Common myeloid progenitor, CD34-positive (primary cell): ENCODE measurements around the gene KLF9.

Source experiments
- CTCF ChIA-PET: fragments of 350-600 bp; sonication (Branson Sonifier 250); formaldehyde crosslinking; loops from one replicate; lab custom pipeline; 2021; ENCODE audit warnings: antibody characterized with exemption; lab: Charles Lee
- POLR2A ChIA-PET: fragments of 350-600 bp; sonication (Branson Sonifier 250); formaldehyde crosslinking; loops from one replicate; lab custom pipeline; 2021; ENCODE audit warnings: antibody characterized with exemption; lab: Charles Lee
- DNase-seq, 3 donors: peaks; one replicate each; pipeline versions ENCODE4 v3.0.0 to v3.0.0-alpha.2; 2013
- H3K27ac ChIP-seq, 2 experiments: 1 replicate in 1 of 2; 2 replicates in 1 of 2; pipeline ENCODE4 v1.7.0; 2013; ENCODE audit warnings: inconsistent platforms in 2 of 2, low read length in 2 of 2, mild to moderate bottlenecking in 2 of 2, low read depth in 1 of 2, moderate library complexity in 1 of 2; ENCODE audit not compliant: severe bottlenecking in 2 of 2, insufficient read depth in 1 of 2, poor library complexity in 1 of 2
- H3K27me3 ChIP-seq, 5 experiments: replicated peaks in 2 of 5; 1 replicate in 3 of 5; 2 replicates in 2 of 5; pipeline versions ENCODE4 v1.6.1 to v1.7.0; 2013; ENCODE audit warnings: low read length in 4 of 5, mild to moderate bottlenecking in 2 of 5, moderate library complexity in 2 of 5, inconsistent platforms in 1 of 5; ENCODE audit not compliant: insufficient read depth in 5 of 5, control insufficient read depth in 4 of 5
- H3K36me3 ChIP-seq, 4 experiments: 1 replicate in 2 of 4; 2 replicates in 2 of 4; pipeline versions ENCODE4 v1.6.1 to v1.7.0; 2013; ENCODE audit warnings: low read length in 3 of 4, control low read depth in 1 of 4, mild to moderate bottlenecking in 1 of 4; ENCODE audit not compliant: control insufficient read depth in 4 of 4, insufficient read depth in 4 of 4
- H3K4me1 ChIP-seq, 4 experiments: 1 replicate in 3 of 4; 2 replicates in 1 of 4; pipeline versions ENCODE4 v1.6.1 to v1.7.1; 2013; ENCODE audit warnings: low read length in 3 of 4, mild to moderate bottlenecking in 3 of 4, control low read depth in 1 of 4, inconsistent platforms in 1 of 4, moderate library complexity in 1 of 4; ENCODE audit not compliant: control insufficient read depth in 4 of 4, insufficient read depth in 4 of 4; ENCODE audit errors: control extremely low read depth in 1 of 4
- H3K4me3 ChIP-seq, 7 experiments: 1 replicate in 4 of 7; 2 replicates in 3 of 7; pipeline versions ENCODE4 v1.5.1 to v1.7.0; 2013; ENCODE audit warnings: mild to moderate bottlenecking in 7 of 7, low read length in 6 of 7, moderate library complexity in 6 of 7, inconsistent platforms in 2 of 7, low read depth in 2 of 7, control low read depth in 1 of 7; ENCODE audit not compliant: insufficient read depth in 4 of 7, control insufficient read depth in 1 of 7; ENCODE audit errors: extremely low read depth in 1 of 7
- H3K9me3 ChIP-seq, 5 experiments: 1 replicate in 4 of 5; 2 replicates in 1 of 5; pipeline versions ENCODE4 v1.6.1 to v1.7.1; 2013; ENCODE audit warnings: low read length in 4 of 5, mild to moderate bottlenecking in 2 of 5, inconsistent platforms in 1 of 5, low read depth in 1 of 5, moderate library complexity in 1 of 5; ENCODE audit not compliant: control insufficient read depth in 4 of 5, insufficient read depth in 2 of 5; ENCODE audit errors: control extremely low read depth in 1 of 5
- WGBS: methylation state at CpG from one replicate; pipeline ENCODE4 v1.1.5; 2013; ENCODE audit not compliant: insufficient coverage; 5-methylcytosine and 5-hydroxymethylcytosine counted together

Gene KLF9

DNA sequence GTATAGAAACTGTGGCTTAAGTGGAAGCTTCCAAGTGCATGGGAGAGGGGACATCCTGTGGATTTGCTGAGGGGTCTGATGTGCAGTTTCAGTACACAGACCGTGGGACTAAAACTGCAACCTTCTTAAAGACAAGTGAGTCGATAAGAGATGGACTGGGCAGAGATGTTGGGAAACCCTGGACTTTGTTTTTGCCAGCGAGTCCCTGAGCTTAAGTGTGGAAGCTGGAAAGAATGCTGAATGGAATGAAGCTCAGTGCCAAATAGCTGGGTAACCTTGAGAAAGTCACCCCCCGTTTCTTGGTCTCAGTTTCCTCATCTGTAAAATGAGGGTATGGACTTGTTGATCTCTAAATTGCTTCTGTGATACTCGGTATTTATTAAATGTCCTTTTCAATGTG is 37.3 kb upstream of the KLF9 start:
- 98% methylated on average over 5 of the region's 5 CpGs for WGBS
- CTCF ChIA-PET = no interaction called here
- no peaks in the 10 kb centered on the region for H3K36me3 ChIP-seq
- no peak overlapping the region for H3K27ac ChIP-seq
- H3K4me3 ChIP-seq = no peak overlapping the region
- H3K9me3 ChIP-seq = peaks cover 0 to 1% (median 0%) of the 10 kb centered on the region in 5 experiments
- no peaks in the 10 kb centered on the region for H3K4me1 ChIP-seq
- no peaks in the 10 kb centered on the region for H3K27me3 ChIP-seq
- no peak for DNase-seq
- POLR2A ChIA-PET = no interaction called here

DNA sequence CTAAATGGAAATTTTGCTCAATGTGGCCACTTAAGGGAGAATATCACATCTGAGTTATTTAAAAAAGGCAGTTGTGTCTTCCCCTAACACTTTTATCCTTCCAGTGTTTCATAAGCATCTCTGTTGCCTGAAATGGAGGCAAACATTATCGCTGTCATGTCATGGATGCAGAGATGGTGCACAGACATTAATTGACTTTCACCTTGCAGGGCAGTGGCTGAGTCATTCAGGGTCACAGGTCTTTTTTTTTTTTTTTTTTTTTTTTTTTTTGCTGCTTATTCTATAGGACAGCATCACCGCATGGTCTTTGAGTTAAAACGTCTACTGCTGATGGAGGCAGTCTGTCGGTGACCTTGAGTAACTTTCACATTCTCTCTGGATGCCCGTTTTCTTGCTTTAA is 36.3 kb upstream of the KLF9 start:
- Histone ChIP-seq H3K4me3 (no peak overlapping the region), H3K27me3 (no peaks in the 10 kb centered on the region), H3K9me3 (peaks cover 0 to 1% (median 0%) of the 10 kb centered on the region in 5 experiments), H3K36me3 (no peaks in the 10 kb centered on the region), H3K4me1 (peaks cover 0 to 5% (median 0%) of the 10 kb centered on the region in 4 experiments), H3K27ac (no peak overlapping the region)
- CTCF ChIA-PET = no interaction called here
- POLR2A ChIA-PET = no interaction called here
- 100% methylated on average over 1 of the region's 5 CpGs for WGBS
- DNase-seq = no peak

- CTCF ChIA-PET = interaction anchor here (0.6 kb wide), 1 partner anchor 55 kb away, joined by 3 read pairs; no protein-coding TSS in a partner anchor
- 100% methylated on average over 2 of the region's 2 CpGs for WGBS
- POLR2A ChIA-PET = no interaction called here
These were observed 35.0 kb upstream of the KLF9 start for GRCh38 chr9:70449461-70449860.

DNA sequence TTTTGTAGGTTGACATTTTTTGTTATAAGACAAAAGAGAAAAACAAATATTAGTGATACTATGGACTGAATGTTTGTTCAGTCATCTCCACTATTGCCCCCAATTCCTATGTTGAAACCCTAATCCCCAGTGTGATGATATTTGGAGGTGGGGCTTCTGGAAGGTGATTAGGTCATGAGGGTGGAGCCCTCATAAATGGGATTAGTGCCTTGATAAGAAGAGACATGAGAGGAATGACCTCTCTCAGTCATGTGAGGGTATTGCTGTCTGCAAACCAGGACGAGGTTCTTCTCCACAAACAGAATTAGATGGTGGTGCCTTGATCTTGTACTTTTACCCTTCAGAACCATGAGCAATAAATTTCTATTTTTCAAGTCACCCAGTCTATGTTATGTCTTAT is 34.5 kb upstream of the KLF9 start:
- Histone ChIP-seq H3K4me3 (no peak overlapping the region), H3K4me1 (peaks cover 0 to 5% (median 0%) of the 10 kb centered on the region in 4 experiments), H3K9me3 (peaks cover 0 to 1% (median 0%) of the 10 kb centered on the region in 5 experiments), H3K36me3 (no peaks in the 10 kb centered on the region), H3K27ac (no peak overlapping the region), H3K27me3 (no peaks in the 10 kb centered on the region)
- DNase-seq = no peak
- ChIA-PET POLR2A (no interaction called here), CTCF (no interaction called here)
- 100% methylated on average over 1 of the region's 1 CpG for WGBS

More at GRCh38 chr9:70449461-70449860, 35.0 kb upstream of the KLF9 start:
- H3K4me1 ChIP-seq = peaks cover 0 to 5% (median 0%) of the 10 kb centered on the region in 4 experiments
- no peaks in the 10 kb centered on the region for H3K27me3 ChIP-seq
- H3K9me3 ChIP-seq = peaks cover 0 to 1% (median 0%) of the 10 kb centered on the region in 5 experiments
- H3K36me3 ChIP-seq = no peaks in the 10 kb centered on the region
- no peak overlapping the region for H3K4me3 ChIP-seq
- H3K27ac ChIP-seq = no peak overlapping the region
- DNase-seq = no peak

- Histone ChIP-seq H3K4me1 (peaks cover 0 to 5% (median 0%) of the 10 kb centered on the region in 4 experiments), H3K4me3 (no peak overlapping the region), H3K9me3 (peaks cover 0 to 1% (median 0%) of the 10 kb centered on the region in 5 experiments), H3K27ac (no peak overlapping the region), H3K36me3 (no peaks in the 10 kb centered on the region), H3K27me3 (no peaks in the 10 kb centered on the region)
- ChIA-PET CTCF (interaction anchor here (0.7 kb wide), 1 partner anchor 157 kb away, joined by 3 read pairs; no protein-coding TSS in a partner anchor), POLR2A (no interaction called here)
- DNase-seq = no peak
- WGBS = 100% methylated on average over 1 of the region's 1 CpG
These were observed 30.4 kb upstream of the KLF9 start for GRCh38 chr9:70444904-70445303.

GRCh38 chr9:70442328-70442848 is 27.9 kb upstream of the KLF9 start:
- H3K9me3 ChIP-seq = no peaks in the 10 kb centered on the region
- no peak for DNase-seq
- no peaks in the 10 kb centered on the region for H3K27me3 ChIP-seq
- H3K4me3 ChIP-seq = no peak overlapping the region
- H3K36me3 ChIP-seq = no peaks in the 10 kb centered on the region
- ChIA-PET POLR2A (no interaction called here), CTCF (no interaction called here)
- H3K4me1 ChIP-seq = peaks cover 0 to 13% (median 10%) of the 10 kb centered on the region in 4 experiments
- no peak overlapping the region for H3K27ac ChIP-seq
- 88% methylated on average over 1 of the region's 1 CpG for WGBS

DNA sequence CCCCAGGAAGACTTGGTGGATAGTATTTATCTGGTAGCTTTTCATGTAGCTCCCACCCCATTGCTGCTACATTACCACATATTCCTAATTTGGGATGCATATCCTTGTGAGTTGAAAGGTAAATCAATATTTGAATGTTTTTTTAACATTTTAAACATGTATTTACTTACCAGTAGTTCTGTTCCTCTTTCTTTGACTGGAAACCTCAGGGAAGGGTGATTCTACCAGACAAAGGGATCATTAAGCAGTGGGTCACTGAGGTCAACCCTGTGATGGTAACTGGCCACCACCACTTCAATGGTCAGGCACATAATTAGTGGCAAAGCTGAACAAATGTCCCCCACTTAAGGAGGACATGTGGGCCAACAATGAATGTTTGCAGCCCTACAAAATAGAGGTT is 27.2 kb upstream of the KLF9 start:
- Histone ChIP-seq H3K4me1 (peaks cover 0 to 13% (median 10%) of the 10 kb centered on the region in 4 experiments), H3K36me3 (no peaks in the 10 kb centered on the region), H3K27me3 (no peaks in the 10 kb centered on the region), H3K9me3 (no peaks in the 10 kb centered on the region), H3K4me3 (no peak overlapping the region), H3K27ac (no peak overlapping the region)
- ChIA-PET CTCF (no interaction called here), POLR2A (no interaction called here)
- no peak for DNase-seq
